ENCODE data around the gene KIR3DL1.
"Not testable (repeated sequence)": the region's sequence is repeated elsewhere in the genome, so short reads cannot be mapped to it uniquely, and the experiment has no call there.

The KIR3DL1 gene

GRCh38 chr19:54850061-54850640 is 33.9 kb downstream of the KIR3DL1 start, which contains the start of gene KIR3DL2:
Gene KIR3DL2, plus strand, starts transcription at chr19:54850443. Its CDS starts 33 bp downstream, at chr19:54850476.
- ATAC-seq, H3K27ac Mint-ChIP-seq, H3K4me1 Mint-ChIP-seq, H3K4me3 Mint-ChIP-seq, DNase-seq: not testable (repeated sequence)
- Mint-ChIP-seq H3K27me3 (peaks cover 31% of the 10 kb centered on the region), H3K9me3 (peaks cover 0 to 24% of the 10 kb centered on the region in 2 donors)

- peaks cover 31% of the 10 kb centered on the region for H3K27me3 Mint-ChIP-seq
- DNase-seq: no peak
- no peaks in the 10 kb centered on the region for H3K4me1 Mint-ChIP-seq
- no peak for ATAC-seq
- peaks cover 0 to 20% of the 10 kb centered on the region in 2 donors for H3K9me3 Mint-ChIP-seq
- no peak overlapping the region for H3K27ac Mint-ChIP-seq
- H3K4me3 Mint-ChIP-seq: no peak overlapping the region
Measured at GRCh38 chr19:54850930-54851329, 34.7 kb downstream of the KIR3DL1 start.

GRCh38 chr19:54851353-54851752 is 35.1 kb downstream of the KIR3DL1 start:
- DNase-seq (no peak), ATAC-seq (no peak)
- peaks cover 0 to 16% of the 10 kb centered on the region in 2 donors for H3K9me3 Mint-ChIP-seq
- peaks cover 31% of the 10 kb centered on the region for H3K27me3 Mint-ChIP-seq
- no peak overlapping the region for H3K27ac Mint-ChIP-seq
- H3K4me3 Mint-ChIP-seq: no peak overlapping the region
- H3K4me1 Mint-ChIP-seq: no peaks in the 10 kb centered on the region

- peaks cover 27% of the 10 kb centered on the region for H3K27me3 Mint-ChIP-seq
- not testable (repeated sequence) for H3K27ac Mint-ChIP-seq, ATAC-seq, H3K9me3 Mint-ChIP-seq, DNase-seq, H3K4me1 Mint-ChIP-seq, H3K4me3 Mint-ChIP-seq
Measured at GRCh38 chr19:54855241-54855640, 39.0 kb downstream of the KIR3DL1 start.

- not testable (repeated sequence) for H3K27ac Mint-ChIP-seq, ATAC-seq, H3K4me3 Mint-ChIP-seq, DNase-seq, H3K4me1 Mint-ChIP-seq
- Mint-ChIP-seq H3K27me3 (peaks cover 24% of the 10 kb centered on the region), H3K9me3 (peaks cover 0 to 13% of the 10 kb centered on the region in 2 donors)
Measured at GRCh38 chr19:54858476-54858875, 42.2 kb downstream of the KIR3DL1 start.

- H3K27ac Mint-ChIP-seq, H3K4me1 Mint-ChIP-seq, DNase-seq, ATAC-seq, H3K4me3 Mint-ChIP-seq: not testable (repeated sequence)
- Mint-ChIP-seq H3K27me3 (peaks cover 20% of the 10 kb centered on the region), H3K9me3 (peaks cover 0 to 13% of the 10 kb centered on the region in 2 donors)
Measured at GRCh38 chr19:54859421-54859820, 43.2 kb downstream of the KIR3DL1 start.

- peaks cover 0 to 13% of the 10 kb centered on the region in 2 donors for H3K9me3 Mint-ChIP-seq
- not testable (repeated sequence) for H3K4me1 Mint-ChIP-seq, H3K4me3 Mint-ChIP-seq, DNase-seq, H3K27ac Mint-ChIP-seq, ATAC-seq
- peaks cover 44% of the 10 kb centered on the region for H3K27me3 Mint-ChIP-seq
Measured at GRCh38 chr19:54863459-54863858, 47.2 kb downstream of the KIR3DL1 start.

GRCh38 chr19:54871696-54872095 is 55.4 kb downstream of the KIR3DL1 start:
- ATAC-seq: no peak
- no peaks in the 10 kb centered on the region for H3K4me1 Mint-ChIP-seq
- no peak overlapping the region for H3K4me3 Mint-ChIP-seq
- no peak for DNase-seq
- no peak overlapping the region for H3K27ac Mint-ChIP-seq
- peaks cover 9% of the 10 kb centered on the region for H3K27me3 Mint-ChIP-seq
- no peaks in the 10 kb centered on the region for H3K9me3 Mint-ChIP-seq

GRCh38 chr19:54873990-54874389 is 57.7 kb downstream of the KIR3DL1 start, which contains the start of gene FCAR:
Gene FCAR, plus strand, starts transcription at chr19:54874235. Its CDS starts 55 bp downstream, at chr19:54874290.
- Mint-ChIP-seq H3K4me1 (no peaks in the 10 kb centered on the region), H3K4me3 (no peak within 1 kb of the TSS), H3K9me3 (no peaks in the 10 kb centered on the region), H3K27ac (no peak within 1 kb of the TSS), H3K27me3 (peaks cover 10% of the 10 kb centered on the region)
- DNase-seq (no peak), ATAC-seq (no peak)

- no peak overlapping the region for H3K4me3 Mint-ChIP-seq
- no peaks in the 10 kb centered on the region for H3K9me3 Mint-ChIP-seq
- DNase-seq (no peak), ATAC-seq (no peak)
- no peaks in the 10 kb centered on the region for H3K4me1 Mint-ChIP-seq
- H3K27ac Mint-ChIP-seq: no peak overlapping the region
- H3K27me3 Mint-ChIP-seq: peaks cover 23% of the 10 kb centered on the region
Measured at GRCh38 chr19:54875506-54875905, 59.2 kb downstream of the KIR3DL1 start.

GRCh38 chr19:54877471-54877870 is 61.2 kb downstream of the KIR3DL1 start:
- Mint-ChIP-seq H3K4me3 (no peak overlapping the region), H3K9me3 (no peaks in the 10 kb centered on the region), H3K27ac (no peak overlapping the region), H3K4me1 (peaks cover 7% of the 10 kb centered on the region), H3K27me3 (peaks cover 43% of the 10 kb centered on the region)
- ATAC-seq (no peak), DNase-seq (no peak)
